Neural progenitor cell (in vitro differentiated cells): ENCODE data around the gene CCSER1.

Experiments
- EZH2 ChIP-seq: fragments of 200-600 bp; sonication (generic); IDR thresholded peaks from 2 replicates; pipeline ENCODE4 v1.6.1; 2017; ENCODE audit warnings: antibody characterized with exemption, mild to moderate bottlenecking, moderate library complexity
- EZH2phosphoT487 ChIP-seq: fragments of 200-600 bp; sonication (generic); IDR thresholded peaks from 2 replicates; pipeline ENCODE4 v1.6.1; 2017; ENCODE audit warnings: antibody characterized with exemption
- TF ChIP-seq, protein P1 (sequence below): fragments of 200-600 bp; sonication (generic); IDR thresholded peaks from 2 replicates; pipeline ENCODE4 v1.5.1; 2017; ENCODE audit warnings: antibody characterized with exemption, mild to moderate bottlenecking

DNA sequence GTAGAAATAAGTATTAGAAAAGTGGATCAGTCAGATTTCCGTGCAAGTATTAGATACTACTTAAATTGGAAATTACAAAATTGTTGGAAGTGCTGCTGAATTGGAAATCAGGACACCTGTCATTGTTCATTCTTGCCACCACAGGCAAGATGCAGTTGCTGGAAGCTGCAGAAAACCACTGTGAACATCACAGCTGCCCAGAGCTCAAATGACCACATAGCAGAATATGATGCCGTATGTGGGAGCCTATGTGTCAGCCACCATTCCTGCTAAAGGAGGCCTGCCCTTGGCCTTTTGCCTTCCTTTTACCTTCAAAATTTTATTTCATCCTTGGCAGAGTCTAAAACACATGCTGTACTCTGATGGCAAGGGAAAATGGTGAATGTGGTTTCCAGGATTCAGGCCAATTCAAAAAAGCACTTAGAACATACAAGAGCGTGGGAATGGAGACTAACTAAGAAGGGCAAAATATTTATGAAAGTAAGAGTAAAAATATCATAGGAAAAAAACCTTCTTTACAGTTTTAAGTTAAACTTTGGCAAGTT, 1171.0 kb downstream of the CCSER1 start:
- TF ChIP-seq, protein P1, sequence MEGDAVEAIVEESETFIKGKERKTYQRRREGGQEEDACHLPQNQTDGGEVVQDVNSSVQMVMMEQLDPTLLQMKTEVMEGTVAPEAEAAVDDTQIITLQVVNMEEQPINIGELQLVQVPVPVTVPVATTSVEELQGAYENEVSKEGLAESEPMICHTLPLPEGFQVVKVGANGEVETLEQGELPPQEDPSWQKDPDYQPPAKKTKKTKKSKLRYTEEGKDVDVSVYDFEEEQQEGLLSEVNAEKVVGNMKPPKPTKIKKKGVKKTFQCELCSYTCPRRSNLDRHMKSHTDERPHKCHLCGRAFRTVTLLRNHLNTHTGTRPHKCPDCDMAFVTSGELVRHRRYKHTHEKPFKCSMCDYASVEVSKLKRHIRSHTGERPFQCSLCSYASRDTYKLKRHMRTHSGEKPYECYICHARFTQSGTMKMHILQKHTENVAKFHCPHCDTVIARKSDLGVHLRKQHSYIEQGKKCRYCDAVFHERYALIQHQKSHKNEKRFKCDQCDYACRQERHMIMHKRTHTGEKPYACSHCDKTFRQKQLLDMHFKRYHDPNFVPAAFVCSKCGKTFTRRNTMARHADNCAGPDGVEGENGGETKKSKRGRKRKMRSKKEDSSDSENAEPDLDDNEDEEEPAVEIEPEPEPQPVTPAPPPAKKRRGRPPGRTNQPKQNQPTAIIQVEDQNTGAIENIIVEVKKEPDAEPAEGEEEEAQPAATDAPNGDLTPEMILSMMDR = no peak
- TF ChIP-seq EZH2 (no peak), EZH2phosphoT487 (no peak)
